Nephron progenitor cell (in vitro differentiated cells): ENCODE results near the gene CCDC71.
A peak's percentile ranks its signal among the peaks of the same experiment; 100 is the strongest.

Source experiments
- DNase-seq: peaks from one replicate; pipeline ENCODE4 v3.0.0; 2021
- H3K27ac Mint-ChIP-seq: 2 replicates; pipeline ENCODE4 v1.8.0; 2021; ENCODE audit warnings: mild to moderate bottlenecking, moderate library complexity, mixed read lengths
- H3K27me3 Mint-ChIP-seq: 2 replicates; pipeline ENCODE4 v1.8.0; 2021; ENCODE audit warnings: mild to moderate bottlenecking, low read depth, mixed read lengths; ENCODE audit not compliant: poor library complexity
- H3K36me3 Mint-ChIP-seq: 2 replicates; pipeline ENCODE4 v1.8.0; 2021; ENCODE audit warnings: low read depth, mixed read lengths
- H3K4me1 Mint-ChIP-seq: 2 replicates; pipeline ENCODE4 v1.8.0; 2021; ENCODE audit warnings: mixed read lengths
- H3K4me3 Mint-ChIP-seq: 2 replicates; pipeline ENCODE4 v1.8.0; 2021; ENCODE audit warnings: mild to moderate bottlenecking, moderate library complexity, mixed read lengths
- H3K9me3 Mint-ChIP-seq: 2 replicates; pipeline ENCODE4 v1.8.0; 2021; ENCODE audit warnings: mild to moderate bottlenecking, moderate library complexity, mixed read lengths
- CTCF ChIP-seq: fragments of 200-600 bp; sonication (generic); IDR thresholded peaks from 2 replicates; pipeline ENCODE4 v1.5.0; 2021; ENCODE audit warnings: antibody characterized with exemption

Gene CCDC71

DNA sequence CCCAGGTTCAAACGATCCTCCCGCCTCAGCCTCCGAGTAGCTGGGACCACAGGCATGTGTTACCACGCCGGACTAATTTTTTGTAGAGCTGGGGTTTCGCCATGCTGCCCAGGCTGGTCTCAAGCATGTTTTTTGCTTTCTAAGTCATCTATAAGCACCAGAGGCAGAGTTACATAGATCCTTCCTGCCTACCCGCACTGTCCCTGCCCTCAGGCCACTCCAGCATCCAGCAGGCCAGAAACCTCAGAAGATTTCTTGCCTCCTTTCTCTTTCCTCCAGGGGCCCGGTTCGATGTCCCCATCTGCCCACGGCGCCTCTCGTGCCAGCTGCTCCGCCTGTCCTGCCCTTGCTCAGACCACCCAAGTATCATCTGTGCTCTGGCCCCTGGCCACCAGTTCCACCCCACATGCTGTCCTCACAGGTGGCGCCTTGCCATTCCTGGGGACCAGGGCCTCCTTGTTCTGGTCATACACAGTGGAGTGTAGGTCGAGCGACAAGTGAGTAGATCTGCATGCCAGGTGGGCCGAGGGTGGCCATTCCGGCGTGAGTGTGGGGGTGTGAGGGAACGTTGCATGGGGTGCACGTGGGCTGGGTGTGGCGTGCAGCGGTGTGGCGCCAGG lies 32.6 kb upstream of the CCDC71 start:
- Mint-ChIP-seq H3K27ac (no peak overlapping the region), H3K36me3 (no peaks in the 10 kb centered on the region), H3K27me3 (peaks cover 3% of the 10 kb centered on the region)

GRCh38 chr3:49198161-49198560 lies 32.0 kb upstream of the CCDC71 start:
- H3K4me3 Mint-ChIP-seq: no peak overlapping the region
- H3K9me3 Mint-ChIP-seq: peaks cover 29% of the 10 kb centered on the region
- H3K27ac Mint-ChIP-seq: no peak overlapping the region
- H3K4me1 Mint-ChIP-seq: no peaks in the 10 kb centered on the region
- no peak for TF ChIP-seq CTCF
- peaks cover 3% of the 10 kb centered on the region for H3K27me3 Mint-ChIP-seq
- H3K36me3 Mint-ChIP-seq: no peaks in the 10 kb centered on the region
- DNase-seq: no peak

More for the DNA sequence above, 32.6 kb upstream of the CCDC71 start:
- no peak for DNase-seq
- H3K4me3 Mint-ChIP-seq: no peak overlapping the region
- no peaks in the 10 kb centered on the region for H3K4me1 Mint-ChIP-seq
- H3K9me3 Mint-ChIP-seq: peaks cover 29% of the 10 kb centered on the region
- no peak for TF ChIP-seq CTCF

DNA sequence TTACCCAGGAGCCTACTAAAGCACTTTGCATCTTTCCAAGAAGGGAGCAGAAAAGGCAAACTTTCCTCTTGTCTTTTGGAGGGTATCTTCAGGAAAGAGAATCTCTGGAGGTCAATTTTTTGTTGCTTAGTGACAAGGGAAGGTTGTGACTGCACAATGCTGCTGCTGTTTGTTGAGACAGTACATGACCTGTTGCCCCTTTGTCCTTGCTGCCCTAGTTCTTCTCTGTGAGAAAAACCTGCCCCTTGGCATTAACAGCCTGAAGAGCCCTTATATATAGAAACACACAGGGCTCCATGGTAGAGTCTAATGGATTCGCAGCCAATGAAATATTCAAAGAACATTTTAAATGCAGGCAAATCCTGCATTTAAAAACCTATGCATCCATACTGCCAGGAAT lies 25.6 kb upstream of the CCDC71 start:
- H3K4me1 Mint-ChIP-seq: peaks cover 5% of the 10 kb centered on the region
- H3K36me3 Mint-ChIP-seq: no peaks in the 10 kb centered on the region
- no peak for DNase-seq
- H3K9me3 Mint-ChIP-seq: peaks cover 11% of the 10 kb centered on the region
- peaks cover 23% of the 10 kb centered on the region for H3K27me3 Mint-ChIP-seq
- peak overlapping the region; percentile 58 for H3K27ac Mint-ChIP-seq
- no peak overlapping the region for H3K4me3 Mint-ChIP-seq
- no peak for TF ChIP-seq CTCF

DNA sequence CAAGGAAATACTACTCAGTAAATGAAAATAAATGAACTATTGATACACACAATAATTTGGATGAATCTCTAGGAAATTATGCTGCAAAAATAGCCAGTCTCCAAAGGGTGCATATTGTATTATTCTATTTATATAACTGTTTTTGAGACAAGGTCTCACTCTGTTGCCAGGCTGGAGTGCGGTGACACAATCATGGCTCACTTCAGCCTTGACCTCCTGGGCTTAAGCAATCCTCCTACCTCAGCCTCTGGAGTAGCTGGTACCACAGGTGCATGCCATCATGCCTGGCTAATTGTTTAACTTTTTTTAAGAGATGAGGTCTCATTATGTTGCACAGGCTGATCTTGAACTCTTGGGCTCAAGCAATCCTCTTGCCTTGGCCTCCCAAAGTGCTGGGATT lies 17.7 kb upstream of the CCDC71 start:
- Mint-ChIP-seq H3K36me3 (peaks cover 8% of the 10 kb centered on the region), H3K4me1 (peaks cover 15% of the 10 kb centered on the region), H3K4me3 (no peak overlapping the region), H3K27me3 (peaks cover 26% of the 10 kb centered on the region), H3K27ac (no peak overlapping the region), H3K9me3 (peaks cover 22% of the 10 kb centered on the region)
- no peak for TF ChIP-seq CTCF
- no peak for DNase-seq

- DNase-seq: no peak
- Mint-ChIP-seq H3K4me1 (peaks cover 15% of the 10 kb centered on the region), H3K27ac (no peak overlapping the region), H3K27me3 (peaks cover 20% of the 10 kb centered on the region), H3K9me3 (peaks cover 22% of the 10 kb centered on the region), H3K36me3 (peaks cover 8% of the 10 kb centered on the region), H3K4me3 (no peak overlapping the region)
- TF ChIP-seq CTCF: no peak
These were observed 16.6 kb upstream of the CCDC71 start for GRCh38 chr3:49182682-49183081.

DNA sequence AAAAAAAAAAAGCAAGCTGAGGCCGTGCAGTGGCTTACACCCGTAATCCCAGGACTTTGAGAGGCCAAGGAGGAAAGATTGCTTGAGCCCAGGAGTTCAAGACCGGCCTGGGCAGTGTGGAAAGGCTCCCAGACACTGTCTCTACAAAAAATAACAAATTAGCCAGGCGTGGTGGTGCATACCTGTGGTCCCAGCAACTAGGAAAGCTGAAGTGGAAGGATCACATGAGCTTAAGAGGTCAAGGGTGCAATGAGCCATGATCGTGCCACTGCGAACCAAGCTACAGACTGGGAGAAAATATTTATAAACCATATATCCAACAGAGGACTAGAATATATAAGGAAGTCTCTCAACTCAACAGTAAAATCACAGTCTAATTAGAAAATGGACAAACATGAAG lies 15.2 kb upstream of the CCDC71 start:
- Mint-ChIP-seq H3K27ac (no peak overlapping the region), H3K36me3 (peaks cover 8% of the 10 kb centered on the region), H3K9me3 (peaks cover 12% of the 10 kb centered on the region)

More for the DNA sequence above, 15.2 kb upstream of the CCDC71 start:
- no peak overlapping the region for H3K4me3 Mint-ChIP-seq
- H3K27me3 Mint-ChIP-seq: peaks cover 17% of the 10 kb centered on the region
- no peak for DNase-seq
- no peak for TF ChIP-seq CTCF
- peaks cover 10% of the 10 kb centered on the region for H3K4me1 Mint-ChIP-seq
